GM21528 (cell line): ENCODE data around the gene ATP9B.
A peak's percentile ranks its signal among the peaks of the same experiment; 100 is the strongest.

Experiments used
- ATAC-seq: cut with Tn5 transposase; IDR thresholded peaks from one replicate; pipeline ENCODE4 v1.9.1; 2021; ENCODE audit warnings: mild to moderate bottlenecking, moderate library complexity; ENCODE audit not compliant: unreplicated experiment, low FRiP score

ATP9B gene

GRCh38 chr18:79068937-79069716 is at the start of gene ATP9B:
ATP9B (plus strand) TSS chr18:79069394; CDS start chr18:79069411, 17 bp downstream.
- ATAC-seq, result peak; percentile 89

GRCh38 chr18:79019881-79020280 is 49.3 kb upstream of the ATP9B start:
- no peak for ATAC-seq

GRCh38 chr18:79022603-79023002 is 46.6 kb upstream of the ATP9B start:
- no peak for ATAC-seq

GRCh38 chr18:79026491-79026890 is 42.7 kb upstream of the ATP9B start:
- ATAC-seq, result no peak

- no peak for ATAC-seq
Measured at GRCh38 chr18:79030680-79031079, 38.5 kb upstream of the ATP9B start.

- no peak for ATAC-seq
Measured at GRCh38 chr18:79042276-79042675, 26.9 kb upstream of the ATP9B start.

- ATAC-seq, result no peak
Measured at GRCh38 chr18:79043288-79043687, 25.9 kb upstream of the ATP9B start.

GRCh38 chr18:79046522-79046921 is 22.7 kb upstream of the ATP9B start:
- ATAC-seq, result no peak

GRCh38 chr18:79047556-79048244 is 21.5 kb upstream of the ATP9B start:
- ATAC-seq, result no peak

GRCh38 chr18:79048245-79048632 is 21.0 kb upstream of the ATP9B start:
- ATAC-seq, result no peak

GRCh38 chr18:79049506-79049905 is 19.7 kb upstream of the ATP9B start:
- no peak for ATAC-seq

- ATAC-seq, result no peak
Measured at GRCh38 chr18:79050005-79050404, 19.2 kb upstream of the ATP9B start.

- ATAC-seq, result no peak
Measured at GRCh38 chr18:79056827-79057367, 12.3 kb upstream of the ATP9B start.

GRCh38 chr18:79058007-79058406 is 11.2 kb upstream of the ATP9B start:
- ATAC-seq, result peak; percentile 82

- ATAC-seq, result no peak
Measured at GRCh38 chr18:79062806-79063205, 6.4 kb upstream of the ATP9B start.

GRCh38 chr18:79064228-79064627 is 5.0 kb upstream of the ATP9B start:
- no peak for ATAC-seq

GRCh38 chr18:79065802-79066201 is 3.4 kb upstream of the ATP9B start:
- ATAC-seq, result no peak

- ATAC-seq, result no peak
Measured at GRCh38 chr18:79067611-79068010, 1.6 kb upstream of the ATP9B start.

GRCh38 chr18:79068341-79068936 is 755 bp upstream of the ATP9B start:
- peak; percentile 30 for ATAC-seq

- ATAC-seq, result no peak
Measured at GRCh38 chr18:79069717-79070151, 540 bp downstream of the ATP9B start.

GRCh38 chr18:79070486-79070885 is 1.3 kb downstream of the ATP9B start:
- no peak for ATAC-seq
